Choroid plexus epithelial cell (primary cell): ENCODE data around the gene MYCBP.
A peak's percentile ranks its signal among the peaks of the same experiment; 100 is the strongest.

Experiments
- DNase-seq: peaks from one replicate; pipeline ENCODE4 v3.0.0-alpha.2; 2010; ENCODE audit warnings: low read depth
- H3K4me3 ChIP-seq: 2 replicates; pipeline ENCODE4 v1.5.1; 2011; ENCODE audit warnings: low read depth, mild to moderate bottlenecking, control low read depth, low read length, moderate library complexity
- TF ChIP-seq, protein P1 (sequence below): conservative IDR thresholded peaks from 2 replicates; pipeline ENCODE4 v1.5.1; 2011; ENCODE audit warnings: low read depth, mild to moderate bottlenecking, control low read depth, inconsistent platforms, low read length, moderate library complexity

Gene MYCBP

DNA sequence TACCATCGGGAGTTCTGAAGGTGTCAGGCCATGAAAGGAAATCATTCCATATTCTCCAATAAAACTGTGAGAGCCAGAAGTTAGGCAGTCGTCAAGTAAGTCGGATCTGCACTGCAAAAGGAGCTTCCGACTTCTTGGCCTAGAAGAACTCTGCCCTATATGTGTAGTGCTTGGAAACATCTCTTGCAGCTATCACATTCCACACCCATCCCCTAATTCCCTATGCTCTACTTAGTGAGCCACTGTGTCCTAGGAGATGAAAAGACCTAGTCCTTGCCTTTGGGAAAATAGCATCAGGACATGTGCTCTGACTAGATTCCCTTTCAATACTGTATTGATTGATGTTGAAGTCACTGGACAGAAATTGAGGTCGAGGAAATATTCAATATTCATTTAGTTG, 16.4 kb upstream of the MYCBP start:
- TF ChIP-seq, protein P1, sequence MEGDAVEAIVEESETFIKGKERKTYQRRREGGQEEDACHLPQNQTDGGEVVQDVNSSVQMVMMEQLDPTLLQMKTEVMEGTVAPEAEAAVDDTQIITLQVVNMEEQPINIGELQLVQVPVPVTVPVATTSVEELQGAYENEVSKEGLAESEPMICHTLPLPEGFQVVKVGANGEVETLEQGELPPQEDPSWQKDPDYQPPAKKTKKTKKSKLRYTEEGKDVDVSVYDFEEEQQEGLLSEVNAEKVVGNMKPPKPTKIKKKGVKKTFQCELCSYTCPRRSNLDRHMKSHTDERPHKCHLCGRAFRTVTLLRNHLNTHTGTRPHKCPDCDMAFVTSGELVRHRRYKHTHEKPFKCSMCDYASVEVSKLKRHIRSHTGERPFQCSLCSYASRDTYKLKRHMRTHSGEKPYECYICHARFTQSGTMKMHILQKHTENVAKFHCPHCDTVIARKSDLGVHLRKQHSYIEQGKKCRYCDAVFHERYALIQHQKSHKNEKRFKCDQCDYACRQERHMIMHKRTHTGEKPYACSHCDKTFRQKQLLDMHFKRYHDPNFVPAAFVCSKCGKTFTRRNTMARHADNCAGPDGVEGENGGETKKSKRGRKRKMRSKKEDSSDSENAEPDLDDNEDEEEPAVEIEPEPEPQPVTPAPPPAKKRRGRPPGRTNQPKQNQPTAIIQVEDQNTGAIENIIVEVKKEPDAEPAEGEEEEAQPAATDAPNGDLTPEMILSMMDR, result no peak
- no peak overlapping the region for H3K4me3 ChIP-seq

DNA sequence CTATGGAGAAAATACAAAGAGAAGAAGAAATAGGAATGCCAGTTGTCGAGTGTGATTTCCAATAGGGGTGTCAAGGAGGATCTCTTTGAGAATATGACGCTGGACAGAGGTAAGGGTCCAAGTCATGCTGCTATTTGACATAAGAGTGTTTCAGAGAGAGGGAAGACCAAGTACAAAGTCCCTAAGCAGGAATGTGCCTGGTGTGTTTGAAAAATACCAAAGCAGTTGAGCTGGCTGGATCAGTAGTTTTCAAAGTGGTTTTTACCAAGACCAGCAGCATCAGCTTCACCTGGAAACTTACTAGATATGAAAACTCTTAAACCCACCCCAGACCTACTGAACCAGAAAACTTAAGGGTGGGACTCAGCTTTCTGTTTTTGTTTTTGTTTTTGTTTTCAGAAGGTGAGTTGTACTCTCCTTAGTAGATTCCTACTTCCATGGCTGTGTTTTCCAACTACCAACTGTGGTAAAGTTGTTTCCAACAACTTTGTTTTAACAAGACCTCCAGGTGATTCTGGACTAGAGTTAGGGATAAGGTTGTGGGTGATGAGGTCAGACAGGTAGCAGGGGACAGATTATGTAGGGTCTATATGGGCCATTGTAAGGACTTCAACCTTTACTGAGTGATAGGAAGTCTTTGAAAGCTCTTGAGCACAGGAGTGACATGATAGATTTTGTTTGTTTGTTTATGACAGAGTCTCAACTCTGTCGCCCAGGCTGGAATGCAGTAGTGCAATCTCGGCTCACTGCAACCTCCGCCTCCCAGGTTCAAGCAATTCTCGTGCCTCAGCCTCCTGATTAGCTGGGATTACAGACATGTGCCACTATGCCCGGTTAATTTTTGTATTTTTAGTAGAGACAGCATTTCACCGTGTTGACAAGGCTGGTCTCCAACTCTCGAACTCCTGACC, 15.5 kb upstream of the MYCBP start:
- DNase-seq, result no peak
- TF ChIP-seq, protein P1, result no peak
- H3K4me3 ChIP-seq, result no peak overlapping the region

More for the DNA sequence above, 16.4 kb upstream of the MYCBP start:
- no peak for DNase-seq

DNA sequence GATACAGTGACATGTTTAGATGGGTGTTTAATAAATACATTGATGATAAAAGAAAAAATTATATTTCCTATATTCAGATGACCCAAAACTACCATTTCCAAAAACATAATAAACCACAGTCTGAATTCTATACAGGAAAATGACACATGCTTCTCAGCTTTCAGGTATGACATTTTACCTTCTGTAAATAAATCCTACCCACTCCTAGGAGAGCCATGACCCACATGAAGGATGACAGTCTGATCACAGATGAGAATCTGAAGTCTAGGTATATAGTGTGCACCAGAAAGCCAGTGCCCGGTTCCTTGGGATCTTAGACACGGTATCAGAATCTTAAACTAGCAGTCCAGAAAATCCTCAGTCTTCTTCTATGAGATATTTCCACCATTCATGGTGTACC, 11.9 kb upstream of the MYCBP start:
- TF ChIP-seq, protein P1, result no peak

DNA sequence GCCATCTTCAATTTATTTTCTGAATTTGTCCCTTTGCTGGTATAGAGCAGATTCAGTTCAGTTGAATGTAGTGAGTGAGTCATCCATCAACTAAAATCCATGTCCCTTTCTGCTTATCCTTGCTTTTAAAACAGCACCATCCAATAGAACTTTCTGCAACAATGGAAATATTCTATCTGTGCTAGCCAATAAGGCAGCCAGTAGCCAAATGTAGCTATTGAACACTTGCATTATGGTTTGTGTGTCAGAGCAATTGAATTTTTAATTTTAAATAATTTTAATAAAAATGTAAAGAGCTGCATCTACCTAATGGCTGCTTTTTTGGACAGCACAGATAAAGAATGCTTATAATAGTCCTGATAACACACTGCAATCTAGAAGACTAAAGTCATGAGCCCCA, 8.3 kb upstream of the MYCBP start, which contains the start of gene GJA9:
GJA9 (minus strand) TSS at position 101 of the 400 bp plus-strand sequence. CDS start 5,489 bp downstream, outside the sequence.
- TF ChIP-seq, protein P1, result no peak
- DNase-seq, result no peak
- no peak within 1 kb of the TSS for H3K4me3 ChIP-seq

More for the DNA sequence above, 11.9 kb upstream of the MYCBP start:
- no peak for DNase-seq
- no peak overlapping the region for H3K4me3 ChIP-seq

DNA sequence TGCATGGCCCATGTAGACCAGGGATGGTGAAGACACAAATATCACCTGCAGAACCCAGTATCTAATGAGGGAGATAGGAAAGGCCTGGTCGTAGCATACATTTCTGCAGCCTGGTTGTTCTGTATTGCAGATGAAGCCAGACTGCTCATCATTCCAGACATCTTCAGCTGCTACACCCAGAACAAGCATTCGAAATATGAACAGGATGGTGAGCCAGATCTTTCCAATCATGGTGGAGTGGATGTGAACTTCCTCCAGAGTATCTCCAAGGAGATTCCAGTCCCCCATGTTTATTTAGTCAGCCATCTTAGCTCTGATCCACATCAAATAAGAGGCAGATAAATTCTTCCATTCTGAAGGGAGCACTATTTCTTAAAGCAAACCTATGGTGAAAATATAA, 2.7 kb upstream of the MYCBP start:
- DNase-seq, result no peak
- TF ChIP-seq, protein P1, result no peak
- no peak overlapping the region for H3K4me3 ChIP-seq

DNA sequence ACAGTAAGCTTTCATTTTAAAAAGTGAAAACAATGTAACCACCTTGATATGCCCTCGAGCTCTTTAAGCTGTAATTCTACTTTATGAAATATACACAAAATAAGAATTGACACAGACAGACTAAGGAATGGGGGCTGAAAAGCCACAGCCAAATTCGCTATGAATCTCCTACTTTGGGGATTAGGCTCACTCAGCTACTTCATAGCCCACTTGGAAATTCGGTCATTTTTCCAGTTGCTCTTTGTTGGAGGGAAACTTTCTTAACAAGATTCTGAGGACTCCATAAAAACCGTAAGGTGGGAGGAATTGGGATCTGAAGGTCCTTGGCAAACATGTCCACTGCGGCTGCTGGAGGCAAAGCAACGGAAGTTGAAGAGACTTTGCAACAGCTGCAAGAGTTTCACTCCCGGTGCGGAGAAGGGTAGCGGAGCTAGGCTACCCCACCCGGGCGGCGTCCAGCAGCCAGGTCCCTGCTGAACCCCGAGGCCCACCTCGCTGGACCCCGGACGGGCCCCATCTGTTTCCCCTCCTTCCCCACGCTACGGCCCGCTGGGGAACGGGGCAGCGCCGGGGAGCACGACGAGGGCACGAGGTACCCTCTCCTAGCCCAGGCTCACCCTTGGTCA, 634 bp downstream of the MYCBP start:
- TF ChIP-seq, protein P1, result no peak
- peak; percentile 44 for DNase-seq
- peak overlapping the region; percentile 89 for H3K4me3 ChIP-seq
